A549 (cell line): ENCODE measurements around the gene PRXL2A. TPM values are rescaled to one million over a fixed set of nuclear protein-coding genes. Genes with fewer than 3 reads are reported as not detected.
A peak's percentile ranks its signal among the peaks of the same experiment; 100 is the strongest.

Experiments used
- ATAC-seq, 2 experiments: fragments of 200-7000 bp in 1 of 2; fragments of >200 bp in 1 of 2; cut with Nextera tagmentation in 1 of 2; cut with Tn5 transposase in 1 of 2; 3 replicates each; pipeline versions ENCODE4 v1.8.0 to v1.9.1; 2018 to 2020; ENCODE audit warnings: mild to moderate bottlenecking in 1 of 2, moderate library complexity in 1 of 2
- CTCF ChIA-PET: fragments of 300-600 bp; sonication (Branson Sonifier 250); formaldehyde crosslinking; extraction: SDS; loops from one replicate; lab custom pipeline; 2021; ENCODE audit warnings: antibody characterized with exemption, inconsistent platforms; lab: Yijun Ruan, JAX
- POLR2A ChIA-PET: fragments of 350-600 bp; formaldehyde crosslinking; extraction: SDS; loops from one replicate; lab custom pipeline; 2021; ENCODE audit warnings: antibody characterized with exemption, inconsistent platforms; lab: Yijun Ruan, JAX
- DNase-seq, 2 experiments: peaks; one replicate each; pipeline versions ENCODE4 v3.0.0 to v3.0.0-alpha.2; 2011 to 2016; ENCODE audit warnings: low read depth in 1 of 2, low spot score in 1 of 2
- FAIRE-seq: peaks from 2 replicates; lab custom pipeline; 2011; peaks lifted over from hg19 to GRCh38; lab: Jason Lieb, UNC
- H3K27ac ChIP-seq, 2 experiments: fragments of >200 bp; sonication (Bioruptor Twin); formaldehyde crosslinking; 3 replicates each; pipeline ENCODE4 v1.5.1; 2016 to 2017
- H3K4me1 ChIP-seq: fragments of >200 bp; sonication (Bioruptor Twin); formaldehyde crosslinking; 3 replicates; pipeline ENCODE4 v1.6.1; 2016
- H3K4me2 ChIP-seq: fragments of >200 bp; sonication (Bioruptor Twin); formaldehyde crosslinking; 3 replicates; pipeline ENCODE4 v1.6.1; 2016
- H3K4me3 ChIP-seq: fragments of >200 bp; sonication (Bioruptor Twin); formaldehyde crosslinking; 3 replicates; pipeline ENCODE4 v1.5.1; 2016
- H3K9me3 ChIP-seq: fragments of >200 bp; sonication (Bioruptor Twin); formaldehyde crosslinking; 3 replicates; pipeline ENCODE4 v1.6.1; 2016
- ATOH8 ChIP-seq: fragments of 250-450 bp; sonication (Bioruptor Pico); IDR thresholded peaks from 2 replicates; pipeline ENCODE4 v1.5.0; 2020; ENCODE audit warnings: low read depth, mild to moderate bottlenecking, moderate library complexity
- CBX2 ChIP-seq: fragments of 200-600 bp; sonication (generic); IDR thresholded peaks from 2 replicates; pipeline ENCODE4 v1.6.1; 2016; ENCODE audit warnings: low read depth, mild to moderate bottlenecking, borderline replicate concordance
- CBX8 ChIP-seq: fragments of 200-600 bp; sonication (generic); IDR thresholded peaks from 2 replicates; pipeline ENCODE4 v1.6.1; 2016
- CEBPB ChIP-seq, 2 experiments: fragments of >200 bp in 1 of 2; sonication (Bioruptor Twin) in 1 of 2; formaldehyde crosslinking in 1 of 2; IDR thresholded peaks; 2 replicates each; pipeline ENCODE4 v1.6.1; 2012 to 2016
- CHD2 ChIP-seq: fragments of 150-350 bp; IDR thresholded peaks from 2 replicates; pipeline ENCODE4 v1.6.1; 2014; ENCODE audit warnings: low read length; ENCODE audit not compliant: partially characterized antibody
- CHD4 ChIP-seq: fragments of 200-600 bp; sonication (generic); IDR thresholded peaks from 2 replicates; pipeline ENCODE4 v1.6.1; 2016; ENCODE audit warnings: antibody characterized with exemption, mild to moderate bottlenecking, borderline replicate concordance
- EHF ChIP-seq: fragments of 250-450 bp; sonication (Bioruptor Pico); IDR thresholded peaks from 2 replicates; pipeline ENCODE4 v1.5.0; 2020; ENCODE audit warnings: mild to moderate bottlenecking
- ELK1 ChIP-seq: fragments of 150-350 bp; IDR thresholded peaks from 2 replicates; pipeline ENCODE4 v1.6.1; 2014; ENCODE audit warnings: low read depth, mild to moderate bottlenecking, low read length
- FOSB ChIP-seq: fragments of 250-450 bp; sonication (Bioruptor Pico); IDR thresholded peaks from 2 replicates; pipeline ENCODE4 v1.5.0; 2020; ENCODE audit warnings: mild to moderate bottlenecking, moderate library complexity
- FOXS1 ChIP-seq: fragments of 250-450 bp; sonication (Bioruptor Pico); IDR thresholded peaks from 2 replicates; pipeline ENCODE4 v1.5.0; 2020; ENCODE audit warnings: mild to moderate bottlenecking, moderate library complexity
- HEYL ChIP-seq: fragments of 250-450 bp; sonication (Bioruptor Pico); IDR thresholded peaks from 2 replicates; pipeline ENCODE4 v1.8.0; 2021; ENCODE audit warnings: mild to moderate bottlenecking, moderate library complexity
- HMGXB4 ChIP-seq: fragments of 250-450 bp; sonication (Bioruptor Pico); IDR thresholded peaks from 2 replicates; pipeline ENCODE4 v1.5.0; 2021; ENCODE audit warnings: mild to moderate bottlenecking, moderate library complexity, borderline replicate concordance
- HOXB13 ChIP-seq: fragments of 250-450 bp; sonication (Bioruptor Pico); IDR thresholded peaks from 2 replicates; pipeline ENCODE4 v1.5.0; 2020; ENCODE audit warnings: low read depth, mild to moderate bottlenecking, moderate library complexity
- JUN ChIP-seq, 2 experiments: fragments of >200 bp; sonication (Bioruptor Twin); formaldehyde crosslinking; IDR thresholded peaks; 2 replicates in 1 of 2; 3 replicates in 1 of 2; pipeline ENCODE4 v1.6.1; 2016 to 2017
- JUNB ChIP-seq: fragments of >200 bp; sonication (Bioruptor Twin); formaldehyde crosslinking; IDR thresholded peaks from 2 replicates; pipeline ENCODE4 v1.6.1; 2016
- KDM5A ChIP-seq: fragments of 200-600 bp; sonication (generic); IDR thresholded peaks from 2 replicates; pipeline ENCODE4 v1.6.1; 2016; ENCODE audit warnings: antibody characterized with exemption, mild to moderate bottlenecking
- MAFK ChIP-seq: fragments of 450-650 bp; IDR thresholded peaks from 2 replicates; pipeline ENCODE4 v1.6.1; 2014; ENCODE audit not compliant: partially characterized antibody
- MAX ChIP-seq: IDR thresholded peaks from 2 replicates; pipeline ENCODE4 v1.6.1; 2012
- MAZ ChIP-seq: fragments of 150-350 bp; IDR thresholded peaks from 2 replicates; pipeline ENCODE4 v1.6.1; 2014; ENCODE audit warnings: antibody characterized with exemption, low read depth, low read length, borderline replicate concordance
- MYC ChIP-seq: IDR thresholded peaks from 2 replicates; pipeline ENCODE4 v1.6.1; 2012; ENCODE audit warnings: mild to moderate bottlenecking, inconsistent platforms, low read length, improper control_type of control experiment, borderline replicate concordance
- NFE2L2 ChIP-seq: fragments of 150-350 bp; conservative IDR thresholded peaks from 2 replicates; pipeline ENCODE4 v1.6.1; 2014; ENCODE audit warnings: low read length
- NR3C1 ChIP-seq: fragments of >200 bp; sonication (Bioruptor Twin); formaldehyde crosslinking; IDR thresholded peaks from 3 replicates; pipeline ENCODE4 v1.6.1; 2017
- PBX3 ChIP-seq: IDR thresholded peaks from 2 replicates; pipeline ENCODE4 v1.6.1; 2012
- PHF8 ChIP-seq: fragments of 200-600 bp; sonication (generic); IDR thresholded peaks from 2 replicates; pipeline ENCODE4 v1.6.1; 2016; ENCODE audit warnings: low read depth, mild to moderate bottlenecking, antibody characterized with exemption, moderate library complexity, borderline replicate concordance
- RAD21 ChIP-seq, 2 experiments: fragments of >200 bp in 1 of 2; sonication (Bioruptor Twin) in 1 of 2; formaldehyde crosslinking in 1 of 2; IDR thresholded peaks in 1 of 2; conservative IDR thresholded peaks in 1 of 2; 2 replicates in 1 of 2; 3 replicates in 1 of 2; pipeline ENCODE4 v1.6.1; 2012 to 2018; ENCODE audit warnings: inconsistent platforms in 1 of 2
- RCOR1 ChIP-seq: fragments of 150-350 bp; IDR thresholded peaks from 2 replicates; pipeline ENCODE4 v1.6.1; 2014; ENCODE audit warnings: antibody characterized with exemption, low read length, low read depth
- RNF2 ChIP-seq: fragments of 200-600 bp; sonication (generic); IDR thresholded peaks from 2 replicates; pipeline ENCODE4 v1.6.1; 2016; ENCODE audit warnings: low read depth, mild to moderate bottlenecking, antibody characterized with exemption, moderate library complexity, borderline replicate concordance
- SMC3 ChIP-seq: fragments of >200 bp; sonication (Bioruptor Twin); formaldehyde crosslinking; IDR thresholded peaks from 3 replicates; pipeline ENCODE4 v1.6.1; 2018; ENCODE audit warnings: inconsistent platforms
- SREBF2 ChIP-seq: fragments of 450-650 bp; IDR thresholded peaks from 2 replicates; pipeline ENCODE4 v1.6.1; 2014; ENCODE audit warnings: mild to moderate bottlenecking, moderate library complexity
- ZC3H11A ChIP-seq: fragments of 450-650 bp; IDR thresholded peaks from 2 replicates; pipeline ENCODE4 v1.6.1; 2014; ENCODE audit warnings: antibody characterized with exemption, mild to moderate bottlenecking
- ZFP36 ChIP-seq: fragments of 450-650 bp; IDR thresholded peaks from 2 replicates; pipeline ENCODE4 v1.6.1; 2014; ENCODE audit warnings: borderline replicate concordance; ENCODE audit not compliant: partially characterized antibody
- WGBS: methylation state at CpG from one replicate; pipeline ENCODE4 v1.1.6; 2017; ENCODE audit errors: missing lambda C conversion rate; 5-methylcytosine and 5-hydroxymethylcytosine counted together
- polyA plus RNA-seq, 4 experiments: library from polyadenylated mRNA; depleted of rRNA in 3 of 4; stranded (reverse); fragments of >200 nt; fragmentation: RNase III in 1 of 4; extraction: RNeasy Plus Mini Kit Qiagen cat#74134 plus additional on column Dnase treatment in 1 of 4; gene quantifications; 2 replicates in 3 of 4; 3 replicates in 1 of 4; pipeline ENCODE4 v1.2.3, GENCODE V29; 2011 to 2017

The PRXL2A gene
- polyA plus RNA-seq, 2 of the 4 experiments (the other 2 are of a cell fraction): 55.0 to 59.3 TPM

- no peak for TF ChIP-seq HMGXB4 (CRISPR knock-in tag)
- TF ChIP-seq CBX2: no peak
- no peak for TF ChIP-seq MAX
- no peak for TF ChIP-seq CBX8
- TF ChIP-seq FOXS1: no peak
These were observed 35.8 kb downstream of the PRXL2A start (continued) for GRCh38 chr10:80444124-80444523.

- DNase-seq: peak; percentile 83 to 89
- 21% methylated on average over 11 of the region's 11 CpGs for WGBS
- ATAC-seq: peak; percentile 88 to 92
- ChIA-PET POLR2A (interaction anchor here (1.0 to 2.1 kb wide), 3 partner anchors 9 to 61 kb away, joined by 3 to 8 read pairs (median 5); no protein-coding TSS in a partner anchor), CTCF (interaction anchor here (0.6 to 38.6 kb wide), 74 partner anchors 8 to 907 kb away, joined by 3 to 928 read pairs (median 6); partner anchors contain the start of genes PRXL2A, SH2D4B and TSPAN14)
- FAIRE-seq: peak; percentile 43
- H3K4me1 ChIP-seq: peaks cover 26% of the 10 kb centered on the region
- no peaks in the 10 kb centered on the region for H3K9me3 ChIP-seq
- peak overlapping the region; percentile 18; the same call in 2 of the 3 replicates for H3K4me2 ChIP-seq
- H3K4me3 ChIP-seq: no peak overlapping the region
- peak overlapping the region; percentile 64 to 80 for H3K27ac ChIP-seq
- no peak for TF ChIP-seq HOXB13
- TF ChIP-seq NFE2L2: no peak
- no peak for TF ChIP-seq RCOR1
- no peak for TF ChIP-seq NR3C1
- no peak for TF ChIP-seq HEYL
- no peak for TF ChIP-seq CEBPB (IDR thresholded peaks at IDR 0.05)
- no peak for TF ChIP-seq KDM5A
- TF ChIP-seq PBX3: no peak
- peak; percentile 99 for TF ChIP-seq RAD21 (conservative IDR thresholded peaks at IDR 0.05 in 1 of 2, IDR thresholded peaks at IDR 0.05 in 1 of 2)
- no peak for TF ChIP-seq MYC
- no peak for TF ChIP-seq PHF8
- TF ChIP-seq CHD2: no peak
- TF ChIP-seq ELK1: no peak
- no peak for TF ChIP-seq RNF2
- no peak for TF ChIP-seq MAFK
- TF ChIP-seq SREBF2: no peak
- TF ChIP-seq ZFP36: no peak
- TF ChIP-seq MAX: peak; percentile 47
- no peak for TF ChIP-seq EHF (CRISPR knock-in tag)
- TF ChIP-seq ZC3H11A: no peak
- TF ChIP-seq FOSB (CRISPR knock-in tag): no peak
- TF ChIP-seq CHD4: no peak
- TF ChIP-seq HMGXB4 (CRISPR knock-in tag): no peak
- no peak for TF ChIP-seq CBX8
- no peak for TF ChIP-seq CBX2
- peak; percentile 96 for TF ChIP-seq SMC3
- peak in 1 of 2 experiments; percentile 26; a peak in 1 of 5 replicates for TF ChIP-seq JUN (IDR thresholded peaks at IDR 0.05)
- no peak for TF ChIP-seq ATOH8
- no peak for TF ChIP-seq MAZ
- no peak for TF ChIP-seq JUNB
These were observed 36.4 kb downstream of the PRXL2A start for GRCh38 chr10:80444646-80445319.
